GM18505 (cell line): Measurements from ENCODE around the gene ENO2.
"Not testable (repeated sequence)": the region's sequence is repeated elsewhere in the genome, so short reads cannot be mapped to it uniquely, and the experiment has no call there.

Experiments used
- ATAC-seq: cut with Tn5 transposase; IDR thresholded peaks from one replicate; pipeline ENCODE4 v1.9.1; 2021; ENCODE audit not compliant: unreplicated experiment
- POLR2A ChIP-seq: IDR thresholded peaks from 4 replicates; pipeline ENCODE4 v1.6.1; 2011; ENCODE audit warnings: borderline replicate concordance; ENCODE audit not compliant: insufficient read depth, insufficient read length; ENCODE audit errors: extremely low read depth

ENO2 gene

GRCh38 chr12:6873094-6874014 lies 41.0 kb upstream of the ENO2 start, which contains the start of gene SPSB2:
Gene SPSB2 (minus strand): TSS chr12:6873303. CDS start chr12:6872901, 402 bp downstream.
- ATAC-seq: peak; percentile 67
- peak; percentile 72 for TF ChIP-seq POLR2A

GRCh38 chr12:6874015-6874368 lies 40.4 kb upstream of the ENO2 start:
- not testable (repeated sequence) for ATAC-seq

- ATAC-seq: not testable (repeated sequence)
Observed at GRCh38 chr12:6879824-6880223, 34.6 kb upstream of the ENO2 start.

- no peak for TF ChIP-seq POLR2A
- ATAC-seq: no peak
Observed at GRCh38 chr12:6883252-6883651, 31.1 kb upstream of the ENO2 start.

- no peak for TF ChIP-seq POLR2A
- ATAC-seq: no peak
Observed at GRCh38 chr12:6883683-6884082, 30.7 kb upstream of the ENO2 start.

GRCh38 chr12:6884539-6884938 lies 29.8 kb upstream of the ENO2 start:
- no peak for ATAC-seq
- no peak for TF ChIP-seq POLR2A

GRCh38 chr12:6886206-6886999 lies 28.0 kb upstream of the ENO2 start:
- not testable (repeated sequence) for ATAC-seq

GRCh38 chr12:6887460-6887859 lies 26.9 kb upstream of the ENO2 start:
- ATAC-seq: no peak
- TF ChIP-seq POLR2A: no peak

GRCh38 chr12:6888360-6888759 lies 26.0 kb upstream of the ENO2 start:
- ATAC-seq: no peak
- no peak for TF ChIP-seq POLR2A

GRCh38 chr12:6888794-6889193 lies 25.6 kb upstream of the ENO2 start:
- ATAC-seq: not testable (repeated sequence)

GRCh38 chr12:6889775-6890573 lies 24.4 kb upstream of the ENO2 start:
- not testable (repeated sequence) for ATAC-seq

- peak; percentile 76 for TF ChIP-seq POLR2A
Observed at GRCh38 chr12:6890789-6891645, 23.4 kb upstream of the ENO2 start.

GRCh38 chr12:6891646-6892001 lies 22.8 kb upstream of the ENO2 start:
- no peak for TF ChIP-seq POLR2A
- no peak for ATAC-seq

More at GRCh38 chr12:6890789-6891645, 23.4 kb upstream of the ENO2 start:
- peak; percentile 94 for ATAC-seq

GRCh38 chr12:6892683-6893082 lies 21.7 kb upstream of the ENO2 start:
- not testable (repeated sequence) for ATAC-seq
